GM19240 (cell line): Measurements from ENCODE around the gene LYPD1.

Experiments used
- DNase-seq: peaks from one replicate; pipeline ENCODE4 v3.0.0; 2011; ENCODE audit warnings: low spot score; ENCODE audit not compliant: insufficient read length

Gene LYPD1

DNA sequence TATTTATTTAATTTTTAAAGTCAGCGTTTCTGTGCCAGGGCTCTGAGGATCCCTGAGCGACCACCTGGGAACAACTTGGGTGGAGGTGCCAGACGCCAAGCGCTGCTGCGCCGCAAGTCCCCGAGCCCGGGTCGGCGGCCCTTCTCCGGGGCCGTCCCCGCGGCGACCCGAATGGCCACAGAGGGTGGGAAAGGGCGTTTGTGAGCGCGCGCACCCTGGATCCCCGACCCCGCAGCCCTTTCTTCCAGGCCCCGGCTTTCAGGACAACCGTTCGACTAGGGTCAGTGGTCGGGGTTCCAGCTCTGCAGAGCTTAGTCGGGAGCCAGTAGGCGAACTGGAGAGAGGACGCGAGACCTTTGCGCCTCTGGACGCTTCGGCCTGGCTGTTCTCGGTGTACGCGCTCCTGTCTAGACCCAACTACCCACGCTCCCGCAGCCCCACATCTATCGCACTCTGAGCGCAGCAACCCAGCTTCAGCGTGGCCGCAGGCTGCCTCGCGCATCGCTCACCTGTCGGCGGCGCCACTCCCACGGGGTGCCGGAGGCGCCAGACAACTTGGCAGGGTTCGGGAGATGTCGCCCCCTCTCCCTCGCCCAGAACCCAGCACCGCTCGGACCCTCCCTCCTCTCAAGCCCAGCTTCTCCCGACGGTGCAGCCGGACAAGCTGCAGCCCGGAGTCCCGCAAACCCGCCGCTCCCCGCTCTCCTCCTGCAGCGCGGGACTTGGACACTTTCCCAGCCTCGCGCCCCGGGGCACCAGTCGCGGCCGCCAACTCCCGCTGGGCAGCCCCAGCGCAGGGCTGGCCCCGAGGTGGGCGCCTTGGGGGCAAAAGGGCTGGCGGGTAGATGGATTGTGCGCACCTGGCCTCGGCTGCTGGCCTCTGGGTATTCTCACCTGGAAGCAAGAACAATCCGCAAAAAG lies 758 bp downstream of the LYPD1 start:
- no peak for DNase-seq

DNA sequence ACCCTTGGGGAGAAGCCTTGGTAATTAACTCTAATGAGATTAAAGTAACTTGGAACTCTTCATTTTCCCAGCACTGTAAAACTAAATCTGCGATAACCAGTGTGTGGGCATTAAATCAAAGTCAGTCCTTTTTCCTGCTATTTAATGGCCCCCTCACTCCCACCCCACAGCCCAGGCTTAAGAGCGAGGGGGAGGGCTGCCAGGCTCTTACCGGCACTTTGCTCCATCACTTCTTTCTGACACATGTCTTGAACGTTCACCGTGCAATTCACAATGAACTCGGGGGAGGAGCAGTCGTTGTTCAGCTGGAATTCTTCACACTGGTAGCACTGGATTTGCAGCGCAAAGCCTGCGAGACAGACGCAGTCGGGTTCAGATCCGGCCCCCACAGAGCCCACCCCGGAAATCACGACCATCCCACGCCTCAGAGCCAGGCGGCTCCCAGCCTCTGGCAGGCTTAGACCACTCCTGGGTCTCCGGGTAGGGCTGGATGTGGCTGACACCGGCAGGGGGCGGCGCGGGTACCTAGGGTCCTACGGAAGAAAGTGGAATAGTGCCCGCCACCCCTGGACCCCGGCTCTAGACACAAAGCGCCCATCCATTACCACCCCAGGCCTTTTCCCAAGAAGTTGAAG lies 1.7 kb downstream of the LYPD1 start:
- no peak for DNase-seq

- DNase-seq: no peak
Observed at GRCh38 chr2:132667706-132668105, 2.3 kb downstream of the LYPD1 start.

DNA sequence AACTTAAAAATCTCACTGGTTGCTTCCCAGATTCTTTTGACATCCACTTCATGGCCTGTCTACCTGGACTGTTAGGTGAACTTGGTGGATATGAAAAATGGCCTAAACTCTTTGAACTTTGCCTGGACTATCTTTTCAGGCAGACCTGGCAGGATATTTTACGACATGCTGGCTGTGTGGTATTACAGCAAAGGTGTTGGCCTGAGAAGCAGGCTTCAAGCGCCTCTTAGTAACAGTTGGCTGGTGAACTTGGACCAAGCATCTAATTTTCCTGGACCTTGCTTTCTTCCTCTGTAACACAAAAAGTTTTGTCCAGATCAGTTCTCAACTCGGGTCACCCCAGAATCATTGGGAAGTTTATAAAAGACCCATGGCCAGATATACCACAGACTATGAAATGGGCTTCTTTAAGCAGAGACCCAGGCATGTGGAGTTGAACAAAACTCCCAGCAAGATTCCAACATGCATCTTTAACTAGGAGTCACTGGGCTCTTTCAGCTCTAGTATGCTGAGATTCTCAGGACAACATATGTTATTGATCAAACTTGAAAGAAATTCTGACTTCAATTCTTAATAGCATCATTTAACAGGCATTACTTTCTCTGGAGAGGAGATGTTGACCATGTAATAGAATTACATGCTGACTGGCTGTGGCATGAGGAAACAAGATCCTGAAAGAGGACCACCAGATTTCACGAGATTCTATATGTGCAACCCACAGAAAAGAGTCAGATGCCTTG lies 4.4 kb downstream of the LYPD1 start:
- no peak for DNase-seq

- DNase-seq: no peak
Observed at GRCh38 chr2:132664096-132664495, 5.9 kb downstream of the LYPD1 start.

- DNase-seq: no peak
Observed at GRCh38 chr2:132662732-132663131, 7.3 kb downstream of the LYPD1 start.

DNA sequence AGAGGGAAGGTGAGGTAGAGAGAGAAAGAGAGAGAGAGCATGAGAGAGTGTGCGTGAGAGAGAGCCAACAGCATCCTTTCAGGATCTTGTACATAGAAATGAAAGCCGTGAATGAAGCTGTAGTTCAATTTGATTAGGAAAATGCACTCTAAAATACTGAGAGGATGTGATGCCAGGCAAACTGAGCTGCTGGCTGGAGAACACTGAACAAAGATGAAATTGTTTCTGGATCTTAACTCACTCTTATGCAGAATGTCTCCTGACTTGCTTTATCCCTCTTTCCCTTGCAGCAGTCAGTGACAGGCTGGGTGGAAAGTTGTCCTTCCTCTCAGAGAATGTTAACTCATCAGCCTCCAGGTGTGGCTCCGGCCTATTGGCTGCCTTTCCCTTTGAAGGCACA lies 10.7 kb downstream of the LYPD1 start:
- DNase-seq: no peak

- no peak for DNase-seq
Observed at GRCh38 chr2:132656266-132656975, 13.6 kb downstream of the LYPD1 start.

DNA sequence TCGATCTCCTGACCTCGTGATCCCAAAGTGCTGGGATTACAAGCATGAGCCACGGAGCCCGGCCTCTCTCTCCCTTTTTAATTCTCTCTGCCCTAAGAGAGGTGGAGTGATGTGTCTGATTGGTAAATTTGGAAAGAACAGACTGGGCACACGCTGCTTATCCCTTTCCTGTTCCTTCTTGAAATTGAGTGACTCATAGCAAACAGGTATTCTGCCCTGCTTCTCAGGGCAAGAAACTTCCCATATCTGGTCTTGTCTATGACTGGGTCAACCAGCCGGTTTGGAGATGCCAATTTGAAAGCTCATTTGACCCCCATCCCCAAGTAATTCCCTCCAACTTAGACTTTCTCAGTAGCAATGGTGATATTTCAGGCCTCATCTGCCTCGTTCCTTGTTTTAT lies 15.0 kb downstream of the LYPD1 start:
- no peak for DNase-seq

DNA sequence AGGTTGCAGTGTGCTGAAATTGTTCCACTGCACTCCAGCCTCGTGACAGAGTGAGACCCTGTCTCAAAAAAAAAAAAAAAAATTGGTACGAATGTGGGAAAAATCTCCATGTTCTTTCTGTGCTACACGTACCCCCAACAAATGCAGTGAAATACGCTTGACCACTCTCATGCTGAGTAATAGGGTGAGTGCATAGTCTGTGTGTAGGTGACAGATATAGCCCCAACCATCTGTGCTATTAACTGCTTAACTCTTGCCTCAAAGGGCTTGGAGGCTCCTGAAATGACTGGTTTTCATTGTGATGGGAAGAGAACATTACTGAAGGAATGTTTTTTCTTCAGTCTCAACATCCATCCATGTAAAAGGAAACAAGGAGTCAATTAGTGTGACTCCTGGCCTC lies 15.7 kb downstream of the LYPD1 start:
- DNase-seq: no peak

- no peak for DNase-seq
Observed at GRCh38 chr2:132652474-132652873, 17.5 kb downstream of the LYPD1 start.

DNA sequence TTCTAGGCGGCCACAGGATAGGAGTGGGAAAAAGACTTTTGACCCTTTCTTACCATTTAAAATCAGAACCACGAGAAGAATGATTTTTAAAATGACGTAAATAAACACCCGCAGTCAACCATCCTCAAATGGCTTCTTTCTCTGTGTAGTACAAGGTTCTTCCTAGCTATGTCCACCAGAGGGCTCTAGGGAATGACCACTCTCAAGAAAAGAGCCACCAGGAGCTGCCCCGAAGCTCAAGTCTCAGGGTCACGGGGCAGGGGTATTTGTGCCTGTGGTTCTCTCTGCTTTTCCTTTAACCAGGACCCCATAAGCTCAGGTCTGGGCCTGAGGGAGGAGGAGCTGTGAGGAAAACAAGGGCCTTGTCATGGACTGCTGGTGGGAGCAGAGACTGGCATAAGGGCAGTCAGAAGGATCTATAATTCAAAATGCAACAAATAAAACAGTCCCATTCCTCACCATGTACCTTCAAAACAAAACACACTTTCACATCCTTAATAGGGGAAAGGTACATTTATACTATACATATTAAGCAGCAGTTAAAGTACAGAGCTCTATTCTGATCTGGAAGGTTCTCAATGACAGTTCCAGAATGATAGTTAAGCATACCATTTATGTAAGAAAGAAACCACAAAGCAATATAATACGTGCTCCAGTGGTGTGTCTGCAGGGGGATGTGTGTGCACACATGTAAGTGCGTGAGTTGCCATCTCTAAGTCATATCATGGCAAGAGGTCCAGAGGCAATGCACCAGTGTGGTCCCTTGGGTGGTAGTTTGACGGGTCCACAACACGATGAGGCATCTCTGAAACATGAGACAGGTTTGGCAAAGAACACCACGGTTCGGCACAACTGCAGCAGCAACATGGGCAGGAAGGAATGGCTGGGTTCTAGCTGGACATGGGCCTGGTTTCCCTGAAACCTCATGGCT lies 18.6 kb downstream of the LYPD1 start:
- DNase-seq: peak; percentile 5

- DNase-seq: no peak
Observed at GRCh38 chr2:132646540-132647108, 23.4 kb downstream of the LYPD1 start.

GRCh38 chr2:132645722-132646539 lies 24.1 kb downstream of the LYPD1 start:
- no peak for DNase-seq

DNA sequence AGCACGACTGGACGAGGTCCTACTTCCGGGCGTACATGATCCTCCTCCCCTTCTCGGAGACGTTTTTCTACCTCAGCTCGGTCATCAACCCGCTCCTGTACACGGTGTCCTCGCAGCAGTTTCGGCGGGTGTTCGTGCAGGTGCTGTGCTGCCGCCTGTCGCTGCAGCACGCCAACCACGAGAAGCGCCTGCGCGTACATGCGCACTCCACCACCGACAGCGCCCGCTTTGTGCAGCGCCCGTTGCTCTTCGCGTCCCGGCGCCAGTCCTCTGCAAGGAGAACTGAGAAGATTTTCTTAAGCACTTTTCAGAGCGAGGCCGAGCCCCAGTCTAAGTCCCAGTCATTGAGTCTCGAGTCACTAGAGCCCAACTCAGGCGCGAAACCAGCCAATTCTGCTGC lies 24.8 kb downstream of the LYPD1 start:
- DNase-seq: no peak

- no peak for DNase-seq
Observed at GRCh38 chr2:132642415-132642814, 27.6 kb downstream of the LYPD1 start.

- DNase-seq: no peak
Observed at GRCh38 chr2:132641819-132642218, 28.2 kb downstream of the LYPD1 start.

DNA sequence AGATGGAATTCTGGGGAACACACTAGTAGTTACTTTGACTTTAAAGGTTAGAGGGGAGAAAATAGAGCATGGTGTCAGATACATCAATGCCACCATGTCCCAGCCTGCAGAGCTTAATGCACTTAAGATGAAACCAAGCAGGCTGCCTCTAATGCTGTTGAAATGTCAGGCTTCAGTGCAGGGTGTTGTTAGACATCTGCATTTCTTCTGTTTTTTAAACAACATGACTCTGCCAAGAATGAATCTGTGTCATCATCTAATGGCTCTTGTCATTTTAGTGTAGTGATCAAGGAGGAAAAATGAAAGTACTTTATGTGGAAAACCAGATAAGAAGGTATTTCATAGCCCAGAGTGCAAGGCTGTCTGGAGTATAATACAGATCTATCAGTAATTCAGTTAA lies 29.9 kb downstream of the LYPD1 start:
- no peak for DNase-seq

- DNase-seq: no peak
Observed at GRCh38 chr2:132638313-132639040, 31.5 kb downstream of the LYPD1 start.
